Stimulated activated effector memory CD8-positive, alpha-beta T cell treated with anti-CD3 and anti-CD28 coated beads, Interleukin-12 subunit alpha, Interleukin-12 subunit beta, amount 100 ng/mL, for 72 hours (primary cell): ENCODE measurements around the gene MEIS1.

Source experiments
- ATAC-seq: fragments of 150-1000 bp; cut with Tn5 transposase; 2 replicates; pipeline ENCODE4 v1.10.0; 2021
- DNase-seq, 2 donors: peaks; one replicate each; pipeline ENCODE4 v3.0.0; 2021 to 2022; ENCODE audit warnings: low spot score in 2 of 2
- H3K27ac Mint-ChIP-seq: one replicate; pipeline ENCODE4 v1.8.0; 2022; ENCODE audit warnings: mild to moderate bottlenecking, mixed read lengths
- H3K36me3 Mint-ChIP-seq: one replicate; pipeline ENCODE4 v1.8.0; 2022; ENCODE audit warnings: mild to moderate bottlenecking, mixed read lengths
- H3K4me1 Mint-ChIP-seq: one replicate; pipeline ENCODE4 v1.8.0; 2022; ENCODE audit warnings: mixed read lengths
- H3K4me3 Mint-ChIP-seq: one replicate; pipeline ENCODE4 v1.8.0; 2022; ENCODE audit warnings: mild to moderate bottlenecking, mixed read lengths
- H3K9me3 Mint-ChIP-seq: one replicate; pipeline ENCODE4 v1.8.0; 2022; ENCODE audit warnings: mixed read lengths

MEIS1 gene

GRCh38 chr2:66438498-66438833 lies 3.5 kb downstream of the MEIS1 start:
- no peak for ATAC-seq
- H3K4me3 Mint-ChIP-seq: no peak overlapping the region
- H3K4me1 Mint-ChIP-seq: peaks cover 28% of the 10 kb centered on the region

GRCh38 chr2:66438891-66439811 lies 4.2 kb downstream of the MEIS1 start:
- no peak for DNase-seq
- Mint-ChIP-seq H3K4me3 (no peak overlapping the region), H3K36me3 (no peaks in the 10 kb centered on the region), H3K9me3 (peaks cover 3% of the 10 kb centered on the region), H3K4me1 (peaks cover 22% of the 10 kb centered on the region), H3K27ac (no peak overlapping the region)
- no peak for ATAC-seq

More at GRCh38 chr2:66438498-66438833, 3.5 kb downstream of the MEIS1 start:
- no peak overlapping the region for H3K27ac Mint-ChIP-seq
- no peak for DNase-seq
- H3K9me3 Mint-ChIP-seq: peaks cover 3% of the 10 kb centered on the region
- H3K36me3 Mint-ChIP-seq: no peaks in the 10 kb centered on the region

- DNase-seq (no peak), ATAC-seq (no peak)
- Mint-ChIP-seq H3K4me1 (peaks cover 13% of the 10 kb centered on the region), H3K4me3 (no peak overlapping the region), H3K36me3 (no peaks in the 10 kb centered on the region), H3K9me3 (peaks cover 3% of the 10 kb centered on the region), H3K27ac (no peak overlapping the region)
Measured at GRCh38 chr2:66439812-66440542, 5.1 kb downstream of the MEIS1 start.

DNA sequence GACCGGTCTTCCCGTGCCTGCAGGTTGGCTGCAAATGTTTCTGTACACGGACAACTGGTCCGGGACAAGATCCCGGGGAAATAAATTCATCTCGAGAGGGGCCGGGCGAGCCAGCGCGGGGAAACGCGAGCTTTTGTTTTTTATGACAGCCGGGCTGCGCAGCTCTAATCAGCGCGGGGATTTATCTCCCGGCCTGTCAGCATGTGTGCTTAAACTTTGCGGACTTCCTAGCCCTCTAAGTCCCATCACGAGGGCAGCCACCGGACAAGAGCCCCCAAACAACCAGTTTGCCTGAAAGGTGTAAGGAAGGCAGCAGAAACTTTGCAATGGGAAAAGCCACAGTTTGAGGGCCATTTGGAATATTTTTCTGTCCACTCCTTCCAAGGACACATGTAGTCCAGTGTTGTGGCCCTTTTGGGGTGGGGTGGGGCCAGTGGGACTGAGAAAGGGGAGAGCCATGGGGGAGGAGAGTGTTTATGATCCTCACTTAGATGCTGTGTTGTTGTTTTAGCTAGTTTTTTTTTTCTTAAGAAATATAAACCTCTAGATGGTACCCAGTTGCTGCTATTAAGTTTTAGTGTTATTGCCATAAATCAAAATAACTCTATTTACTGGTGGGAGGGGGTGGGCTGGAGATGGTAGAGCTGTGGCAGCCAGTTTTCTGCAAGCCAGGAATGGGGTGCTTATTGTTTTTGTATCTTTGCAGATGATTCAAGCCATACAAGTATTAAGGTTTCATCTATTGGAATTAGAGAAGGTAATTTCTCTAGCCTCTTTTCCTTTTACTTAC lies 6.0 kb downstream of the MEIS1 start:
- no peak for ATAC-seq
- no peak for DNase-seq
- H3K4me1 Mint-ChIP-seq: peaks cover 6% of the 10 kb centered on the region
- H3K27ac Mint-ChIP-seq: no peak overlapping the region
- H3K9me3 Mint-ChIP-seq: peaks cover 3% of the 10 kb centered on the region
- no peaks in the 10 kb centered on the region for H3K36me3 Mint-ChIP-seq
- no peak overlapping the region for H3K4me3 Mint-ChIP-seq

DNA sequence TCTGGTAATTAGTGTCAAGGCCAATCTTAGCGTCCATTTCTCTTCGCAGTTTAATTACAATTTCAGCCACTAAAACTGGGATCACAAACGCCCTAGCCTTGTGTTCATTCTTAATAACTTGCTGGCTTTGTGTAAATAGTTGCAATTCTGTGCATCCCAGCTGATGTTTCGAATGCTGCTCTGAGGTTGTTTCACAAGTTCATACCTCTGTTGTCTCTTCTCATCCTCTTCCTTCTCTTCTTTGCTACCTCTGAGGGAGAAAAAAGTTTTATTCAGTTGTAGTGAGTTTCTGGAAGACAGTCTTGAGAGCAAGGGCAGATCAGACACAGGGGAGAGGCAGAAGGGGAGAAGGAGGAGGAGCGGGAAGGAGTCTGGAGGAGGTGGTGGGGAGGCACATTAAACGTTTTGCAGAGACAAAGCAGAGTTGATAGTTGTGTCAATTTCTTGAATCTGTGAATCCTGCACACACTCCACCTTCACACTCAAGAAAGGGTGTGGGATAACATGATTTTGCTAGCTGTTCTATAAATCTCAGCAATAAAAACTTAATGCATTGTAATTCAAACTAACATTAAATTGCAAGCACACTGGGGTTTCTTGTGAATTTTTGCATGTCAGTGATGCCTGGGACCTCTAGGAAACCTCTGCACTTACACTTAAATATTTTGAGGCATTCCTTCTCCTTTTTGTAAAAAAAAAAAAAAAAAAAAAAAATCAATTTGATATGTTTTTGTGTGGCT lies 6.8 kb downstream of the MEIS1 start:
- no peak for ATAC-seq
- Mint-ChIP-seq H3K4me3 (no peak overlapping the region), H3K4me1 (peaks cover 6% of the 10 kb centered on the region), H3K9me3 (peaks cover 3% of the 10 kb centered on the region), H3K27ac (no peak overlapping the region), H3K36me3 (no peaks in the 10 kb centered on the region)
- no peak for DNase-seq

DNA sequence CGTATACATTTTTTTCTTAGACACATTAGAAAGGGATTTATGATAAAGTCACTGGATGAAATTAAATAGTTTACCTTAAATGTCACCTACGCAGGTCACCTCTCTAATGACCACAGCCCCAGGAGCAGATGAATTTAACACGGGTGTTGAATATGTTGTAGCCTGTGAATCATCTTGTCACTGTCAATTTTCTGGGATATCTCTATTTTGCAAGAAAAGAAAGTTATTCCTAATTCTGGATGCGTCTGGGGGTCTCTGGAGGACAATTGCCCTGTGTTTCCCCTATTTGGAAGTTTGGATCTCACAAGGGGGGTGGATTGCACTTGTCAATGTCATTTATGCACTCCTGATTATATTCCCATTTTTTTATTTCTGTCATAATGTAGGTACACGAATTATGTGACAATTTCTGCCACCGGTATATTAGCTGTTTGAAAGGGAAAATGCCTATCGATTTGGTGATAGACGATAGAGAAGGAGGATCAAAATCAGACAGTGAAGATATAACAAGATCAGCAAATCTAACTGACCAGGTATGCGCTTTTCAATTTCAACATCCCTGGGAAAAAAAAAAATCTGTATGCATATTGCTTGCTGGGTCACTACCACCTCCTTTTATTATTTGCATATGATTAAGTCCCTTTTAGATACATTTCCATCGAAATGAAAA lies 7.7 kb downstream of the MEIS1 start:
- no peak overlapping the region for H3K27ac Mint-ChIP-seq
- DNase-seq (no peak), ATAC-seq (no peak)
- H3K36me3 Mint-ChIP-seq: no peaks in the 10 kb centered on the region
- peaks cover 2% of the 10 kb centered on the region for H3K4me1 Mint-ChIP-seq
- peaks cover 3% of the 10 kb centered on the region for H3K9me3 Mint-ChIP-seq
- no peak overlapping the region for H3K4me3 Mint-ChIP-seq

GRCh38 chr2:66443186-66443978 lies 8.5 kb downstream of the MEIS1 start:
- H3K9me3 Mint-ChIP-seq: peaks cover 3% of the 10 kb centered on the region
- no peak overlapping the region for H3K27ac Mint-ChIP-seq
- DNase-seq (no peak), ATAC-seq (no peak)
- H3K4me1 Mint-ChIP-seq: no peaks in the 10 kb centered on the region
- H3K4me3 Mint-ChIP-seq: no peak overlapping the region
- no peaks in the 10 kb centered on the region for H3K36me3 Mint-ChIP-seq

- no peak overlapping the region for H3K4me3 Mint-ChIP-seq
- DNase-seq: no peak
- peaks cover 3% of the 10 kb centered on the region for H3K9me3 Mint-ChIP-seq
- no peak for ATAC-seq
- no peaks in the 10 kb centered on the region for H3K36me3 Mint-ChIP-seq
- H3K4me1 Mint-ChIP-seq: no peaks in the 10 kb centered on the region
- no peak overlapping the region for H3K27ac Mint-ChIP-seq
Measured at GRCh38 chr2:66443979-66444861, 9.3 kb downstream of the MEIS1 start.

DNA sequence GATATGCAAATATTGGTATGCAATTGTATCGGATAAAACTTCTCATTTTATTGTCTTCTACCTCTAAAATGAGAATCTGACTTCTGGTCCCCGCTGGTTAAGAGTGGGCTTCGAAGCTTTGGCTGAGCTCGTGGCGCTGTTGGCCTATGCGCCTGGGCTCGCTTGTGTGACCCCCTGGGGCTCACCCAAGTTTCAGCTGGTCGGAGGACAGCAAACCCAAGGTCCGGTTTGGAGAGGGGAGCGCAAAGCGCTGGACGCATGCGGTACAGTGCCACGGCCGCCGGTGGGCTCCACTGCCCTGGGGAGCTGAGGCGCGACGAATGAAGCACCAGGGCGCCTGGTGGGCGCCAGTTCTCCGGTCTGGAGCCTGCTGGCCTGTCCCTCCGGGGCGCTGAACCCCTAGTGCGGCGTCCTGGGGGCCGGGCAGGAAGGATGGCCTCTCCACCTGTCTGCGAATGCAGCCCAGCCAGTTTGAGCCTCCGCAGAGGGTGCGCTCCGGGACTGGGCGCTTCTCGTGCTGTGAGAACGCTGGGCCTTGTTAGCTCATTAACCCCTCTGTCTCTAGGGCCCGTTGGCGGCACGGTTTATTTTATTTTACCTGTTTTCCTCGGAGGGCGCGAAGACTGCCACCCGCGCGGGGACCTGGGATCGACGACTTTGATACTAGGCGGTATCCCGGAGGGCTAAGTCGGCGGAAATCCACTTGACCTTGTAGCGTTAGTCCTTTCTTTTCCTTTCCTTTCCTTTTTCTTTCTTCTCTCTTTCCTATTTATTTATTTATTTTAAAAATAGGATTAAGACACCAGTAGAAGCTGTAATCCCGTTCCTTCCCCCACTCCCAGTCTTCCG lies 10.4 kb downstream of the MEIS1 start:
- ATAC-seq: no peak
- Mint-ChIP-seq H3K36me3 (no peaks in the 10 kb centered on the region), H3K9me3 (peaks cover 3% of the 10 kb centered on the region), H3K27ac (no peak overlapping the region), H3K4me1 (no peaks in the 10 kb centered on the region), H3K4me3 (no peak overlapping the region)
- DNase-seq: no peak

- H3K36me3 Mint-ChIP-seq: no peaks in the 10 kb centered on the region
- DNase-seq: no peak
- ATAC-seq: no peak
- H3K27ac Mint-ChIP-seq: no peak overlapping the region
- H3K4me1 Mint-ChIP-seq: no peaks in the 10 kb centered on the region
- peaks cover 3% of the 10 kb centered on the region for H3K9me3 Mint-ChIP-seq
- H3K4me3 Mint-ChIP-seq: no peak overlapping the region
Measured at GRCh38 chr2:66445925-66446871, 11.3 kb downstream of the MEIS1 start.

DNA sequence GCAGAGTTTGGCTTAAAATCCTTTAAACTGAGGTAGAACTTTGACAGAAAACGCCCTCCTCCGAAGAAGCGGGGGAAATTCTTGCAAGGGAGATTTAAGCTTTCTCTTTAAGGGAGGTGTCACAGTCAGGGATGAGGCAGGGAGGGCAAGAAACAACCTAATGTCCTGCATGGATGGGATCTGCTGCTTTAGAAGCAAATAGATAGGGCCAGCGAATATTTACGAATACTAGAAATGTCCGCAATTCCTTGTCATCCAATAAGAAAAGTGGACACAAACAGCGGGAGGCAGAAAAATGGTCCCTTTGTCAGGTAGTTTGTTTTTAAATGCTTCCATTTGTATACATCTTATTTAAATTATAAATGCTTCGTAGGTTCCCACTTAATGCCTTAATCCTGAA lies 12.0 kb downstream of the MEIS1 start:
- DNase-seq: no peak
- no peaks in the 10 kb centered on the region for H3K9me3 Mint-ChIP-seq
- H3K4me3 Mint-ChIP-seq: no peak overlapping the region
- no peaks in the 10 kb centered on the region for H3K36me3 Mint-ChIP-seq
- no peak overlapping the region for H3K27ac Mint-ChIP-seq
- no peaks in the 10 kb centered on the region for H3K4me1 Mint-ChIP-seq
- ATAC-seq: no peak

DNA sequence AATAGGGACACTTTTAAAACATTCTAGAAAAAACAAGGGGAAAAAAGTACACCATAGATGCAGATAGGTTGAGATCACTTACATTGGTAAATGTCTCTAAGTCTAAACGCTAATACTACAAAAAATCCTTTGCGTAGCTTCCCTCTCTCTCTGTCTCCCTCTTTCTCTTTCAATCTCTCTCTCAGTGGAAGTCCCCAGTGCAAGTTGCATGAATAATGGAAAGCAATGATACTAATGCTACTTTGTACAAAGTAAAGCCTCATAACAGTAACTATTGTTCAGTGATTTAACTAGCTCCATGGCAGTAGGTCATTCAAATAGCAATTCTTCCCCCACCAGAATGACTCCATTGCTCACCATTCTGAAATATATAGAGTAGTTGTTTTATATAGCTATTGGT lies 12.8 kb downstream of the MEIS1 start:
- Mint-ChIP-seq H3K27ac (no peak overlapping the region), H3K9me3 (no peaks in the 10 kb centered on the region), H3K4me1 (no peaks in the 10 kb centered on the region), H3K36me3 (no peaks in the 10 kb centered on the region), H3K4me3 (no peak overlapping the region)
- no peak for DNase-seq
- ATAC-seq: no peak
